CD1c-positive myeloid dendritic cell (primary cell): ENCODE measurements around the gene FOXO1.
A peak's percentile ranks its signal among the peaks of the same experiment; 100 is the strongest.

ENCODE experiments used
- DNase-seq: peaks from one replicate; pipeline ENCODE4 v3.0.0-alpha.2; 2016; ENCODE audit errors: extremely low spot score

Gene FOXO1

DNA sequence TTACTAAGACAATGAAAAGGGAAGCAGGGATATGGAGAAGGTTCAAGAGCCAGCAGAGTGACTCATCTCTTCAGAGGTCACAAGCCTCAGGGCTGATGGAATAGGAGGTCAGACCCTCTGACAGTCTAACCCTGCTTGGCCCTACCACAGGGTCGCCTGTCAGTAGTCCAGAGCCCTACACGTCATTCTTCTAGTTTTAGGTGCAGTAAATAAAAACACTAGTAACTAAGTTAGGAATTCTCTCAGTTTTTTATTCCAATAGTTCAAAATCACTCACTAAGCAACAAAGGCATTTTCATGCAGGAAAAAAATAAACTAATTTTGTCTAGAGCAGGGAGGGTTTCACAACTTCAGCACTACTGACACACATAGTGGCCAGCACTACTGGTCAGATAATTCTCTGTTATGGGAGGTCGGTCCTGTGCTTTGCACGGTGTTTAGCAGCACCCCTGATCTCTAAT, 27.2 kb downstream of the FOXO1 start:
- DNase-seq: peak; percentile 85

DNA sequence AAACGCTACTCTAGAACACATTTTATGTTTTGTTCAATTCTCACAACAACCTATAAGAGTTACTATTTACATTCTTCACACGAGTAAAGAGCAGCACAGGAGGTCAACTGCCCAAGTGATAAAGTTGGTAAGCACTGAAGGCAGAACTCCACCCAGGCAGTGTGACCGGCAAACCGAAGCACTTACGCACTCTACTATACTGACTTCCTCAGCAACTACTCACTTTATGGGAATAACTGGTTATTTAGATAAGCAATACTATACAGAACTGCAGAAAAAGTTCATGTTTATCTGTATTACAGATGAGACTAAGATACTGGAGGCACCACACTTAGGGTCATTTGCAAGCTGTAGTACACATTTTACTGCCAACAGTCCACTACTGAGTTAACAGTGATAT, 28.8 kb downstream of the FOXO1 start:
- peak; percentile 36 for DNase-seq

DNA sequence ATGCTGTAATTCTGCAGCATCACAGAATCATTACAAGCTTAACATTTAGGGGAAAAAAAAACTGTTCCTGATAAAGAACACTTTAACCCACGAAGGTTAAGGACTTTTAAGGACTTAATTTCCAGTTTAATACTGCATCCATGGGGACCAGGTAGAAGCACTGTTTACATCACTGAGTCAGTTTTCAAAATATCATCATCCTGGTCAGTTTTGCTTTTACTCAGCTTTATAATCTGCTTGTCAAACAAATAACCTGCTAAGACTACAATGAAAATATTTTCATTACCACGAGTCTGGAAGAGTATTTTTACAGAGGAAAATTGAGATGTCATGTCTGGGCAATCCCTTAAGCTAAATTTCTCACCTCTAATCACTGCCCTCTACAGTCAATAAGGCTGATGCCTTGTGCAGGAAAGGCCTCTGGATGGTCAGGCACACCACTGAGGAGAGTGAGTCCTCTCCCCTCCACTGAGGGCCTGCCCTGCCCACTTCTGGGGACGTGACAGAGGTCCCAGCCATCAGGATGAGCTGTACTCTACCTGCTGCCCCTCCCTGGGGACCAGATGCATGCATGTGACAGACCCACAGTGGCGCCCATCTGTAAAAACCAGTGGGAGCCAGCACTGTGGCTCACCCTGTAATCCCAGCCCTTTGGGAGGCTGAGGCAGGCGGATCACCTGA, 31.0 kb downstream of the FOXO1 start:
- no peak for DNase-seq

DNA sequence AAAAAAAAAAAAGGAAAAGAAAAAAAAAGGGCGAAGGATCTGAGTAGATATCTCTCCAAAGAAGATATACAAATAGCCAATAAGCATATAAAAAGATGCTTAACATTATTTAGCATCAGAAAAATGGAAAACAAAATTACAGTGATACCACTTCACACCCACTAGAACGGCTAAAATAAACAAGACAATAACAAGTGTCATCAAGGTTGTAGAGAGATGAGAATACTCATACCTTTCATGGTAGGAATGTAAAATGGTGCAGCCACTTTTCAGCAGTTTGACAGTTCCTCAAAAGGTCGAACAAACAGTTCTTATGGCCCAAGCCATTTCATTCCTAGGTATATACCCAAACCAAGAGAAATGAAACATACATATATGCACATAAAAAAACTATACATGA, 33.5 kb downstream of the FOXO1 start:
- DNase-seq: no peak

DNA sequence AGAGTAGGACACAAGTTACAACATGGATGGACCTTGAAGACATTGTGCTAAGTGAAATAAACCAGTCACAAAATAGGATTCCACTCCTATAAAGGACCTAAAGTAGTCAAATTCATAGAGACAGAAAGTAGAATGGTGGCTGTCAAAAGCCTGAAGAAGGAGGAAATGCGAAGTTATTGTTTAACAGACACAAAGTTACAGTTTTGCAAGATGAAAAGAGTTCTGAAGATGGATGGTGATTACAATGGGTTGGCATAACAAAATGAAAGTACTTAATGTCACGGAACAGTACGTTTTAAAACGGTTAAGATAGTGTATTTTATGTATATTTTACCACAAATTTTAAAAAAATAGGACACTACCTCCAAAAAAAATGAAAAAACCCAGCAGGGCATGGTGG, 34.8 kb downstream of the FOXO1 start:
- DNase-seq: no peak

DNA sequence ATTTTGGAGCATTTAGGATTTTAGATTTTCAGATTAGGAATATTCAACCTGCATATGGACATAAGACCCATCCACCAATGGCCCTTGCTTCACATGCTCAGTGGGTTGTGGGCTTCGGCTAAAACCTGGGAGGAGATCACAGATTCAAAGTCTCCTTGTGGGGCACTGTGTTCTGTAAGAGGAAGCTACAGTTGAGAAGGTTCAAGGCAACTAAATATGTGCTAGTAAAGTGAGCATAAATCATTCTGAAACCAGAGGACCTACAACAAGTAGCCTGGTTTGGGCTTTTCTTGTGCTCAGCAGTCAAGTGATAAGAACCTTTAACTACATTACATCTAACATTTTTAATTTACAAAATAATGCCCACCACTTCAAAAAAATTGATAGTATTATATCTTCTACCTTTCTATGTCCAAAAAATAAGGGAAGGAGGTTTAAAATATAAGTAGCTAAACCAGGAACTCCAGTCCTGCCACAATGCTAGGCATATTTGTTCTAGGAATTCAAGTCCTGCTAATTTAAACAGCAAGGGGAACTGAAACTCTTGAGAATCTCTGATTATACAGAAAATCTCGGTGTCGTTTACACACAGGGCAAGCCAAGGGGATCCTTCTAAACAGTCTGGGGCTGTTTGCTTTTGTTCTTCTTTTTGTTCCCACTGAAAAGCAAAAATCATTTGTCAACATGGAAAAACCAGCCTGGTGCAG, 36.6 kb downstream of the FOXO1 start:
- DNase-seq: peak; percentile 88

DNA sequence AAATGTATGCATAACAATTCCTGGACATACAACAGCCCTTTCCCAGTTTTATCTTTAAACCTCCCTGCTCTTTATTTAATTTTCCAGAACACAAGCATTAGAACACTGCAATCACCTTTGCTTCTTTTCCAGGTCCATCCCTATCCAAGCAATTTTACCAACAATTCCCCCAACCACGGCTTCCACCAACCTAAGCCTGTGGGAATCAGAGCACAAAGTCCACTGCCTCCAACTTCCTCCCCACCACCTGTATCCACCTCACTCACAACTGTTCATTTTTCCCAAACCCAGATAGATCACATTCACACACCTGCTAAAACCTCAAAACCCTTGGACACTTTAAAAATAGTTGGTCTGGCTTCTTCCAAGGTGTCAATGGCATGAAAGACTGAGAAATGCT, 39.5 kb downstream of the FOXO1 start:
- DNase-seq: no peak

DNA sequence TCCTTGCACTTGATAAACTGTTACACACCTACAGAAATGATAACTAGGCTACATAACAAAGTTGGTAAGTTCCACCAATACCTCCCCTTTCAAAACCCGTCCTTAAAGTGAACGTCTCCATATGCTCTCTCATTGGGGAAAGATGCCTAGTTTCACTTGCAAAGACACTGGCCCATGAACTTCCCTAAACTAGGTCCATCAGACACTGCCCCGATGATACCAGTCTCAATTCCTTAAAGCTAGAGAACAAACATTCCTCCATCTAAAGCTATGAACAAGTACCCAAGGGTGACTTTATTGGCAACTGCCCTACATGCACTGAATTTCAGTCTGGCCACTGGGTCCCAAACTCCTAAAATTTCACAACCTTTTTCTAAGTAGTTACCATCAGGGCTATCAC, 39.9 kb downstream of the FOXO1 start:
- peak; percentile 70 for DNase-seq

DNA sequence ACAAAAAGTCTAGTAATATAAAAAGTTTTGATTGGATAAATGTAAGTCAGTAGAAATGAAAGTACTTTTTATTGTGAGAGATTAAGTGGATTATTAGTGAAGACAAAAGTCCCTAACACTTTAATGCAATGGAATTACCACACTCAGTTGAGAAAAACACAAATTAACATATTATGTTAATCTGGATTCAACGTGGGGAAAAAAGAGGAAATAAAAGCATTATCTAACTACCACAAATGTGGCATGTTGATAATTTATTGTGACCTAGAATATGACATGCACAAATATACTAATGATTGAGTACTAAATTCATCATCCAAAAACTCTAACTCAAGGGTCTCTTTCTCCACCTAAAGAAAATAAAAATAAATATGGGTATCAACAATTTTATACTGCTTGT, 41.5 kb downstream of the FOXO1 start:
- peak; percentile 34 for DNase-seq

DNA sequence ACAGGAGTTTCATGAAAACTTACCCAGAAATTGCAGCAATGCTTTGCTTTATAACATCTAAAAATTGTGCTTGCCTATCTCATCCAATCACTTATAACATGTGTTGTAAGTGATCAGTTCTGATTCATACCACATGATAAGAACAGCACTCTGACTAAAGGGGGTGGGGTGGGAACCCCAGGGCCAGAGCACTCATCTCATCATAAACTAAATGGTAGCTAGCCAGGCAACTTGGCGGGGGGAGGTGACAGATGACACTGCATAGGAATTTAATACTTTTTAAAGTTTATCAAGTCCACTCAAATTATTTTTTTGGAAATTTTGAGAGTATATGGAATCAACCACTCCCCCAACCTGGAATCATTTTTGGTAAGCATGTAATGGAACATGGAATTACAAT, 42.1 kb downstream of the FOXO1 start:
- no peak for DNase-seq

DNA sequence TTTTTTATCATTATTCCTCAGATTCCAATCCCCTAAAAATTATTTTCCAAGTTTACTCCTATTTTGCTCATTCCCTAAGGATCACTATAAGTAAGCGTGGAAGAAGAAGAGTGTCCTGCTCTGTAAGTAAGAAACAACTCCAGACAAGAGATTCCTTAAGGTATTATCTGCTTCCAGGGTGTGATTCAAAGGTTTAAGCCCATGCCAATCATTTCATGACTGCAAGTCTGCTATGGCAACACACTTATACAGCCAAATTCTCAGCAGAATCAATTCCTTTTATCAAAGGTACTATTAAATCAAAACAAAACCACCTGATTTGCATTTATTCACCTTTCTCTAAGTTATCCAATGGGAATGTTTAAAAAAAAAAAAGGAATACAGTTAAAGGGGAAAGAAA, 43.7 kb downstream of the FOXO1 start:
- DNase-seq: no peak

DNA sequence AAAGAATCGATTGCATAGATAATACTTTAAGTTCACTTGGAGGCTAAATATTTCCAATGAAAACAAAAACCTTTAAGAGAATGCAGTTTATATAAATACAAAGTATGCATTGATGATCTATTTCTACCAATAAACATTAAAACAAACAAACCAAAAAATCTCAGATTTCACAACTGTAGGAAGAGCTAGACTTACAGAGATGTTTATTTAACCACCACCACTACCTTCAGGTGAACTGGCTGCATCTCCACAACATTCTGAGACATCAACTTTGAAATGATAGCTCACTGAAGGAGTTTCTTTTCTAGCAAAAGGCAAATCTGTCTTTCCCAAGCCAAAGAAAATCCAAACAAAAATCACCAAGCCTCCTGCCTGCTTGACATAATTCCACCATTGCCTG, 44.2 kb downstream of the FOXO1 start:
- no peak for DNase-seq

DNA sequence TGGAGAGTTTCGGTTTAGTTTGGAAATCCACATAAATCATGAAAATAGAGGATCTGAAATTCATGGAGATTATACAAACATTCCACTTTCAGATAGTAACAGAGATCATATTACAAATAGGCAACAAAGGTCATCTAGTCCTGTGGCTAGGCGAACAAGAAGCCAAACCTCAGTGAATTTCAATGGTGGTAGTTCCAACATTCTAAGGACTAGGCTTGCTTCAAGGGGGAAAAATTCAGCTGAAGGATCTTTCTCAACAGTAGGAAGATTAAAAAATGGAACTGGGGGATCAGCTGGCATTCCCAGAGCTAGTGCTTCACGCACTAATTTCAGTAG, 47.0 kb downstream of the FOXO1 start:
- DNase-seq: no peak

DNA sequence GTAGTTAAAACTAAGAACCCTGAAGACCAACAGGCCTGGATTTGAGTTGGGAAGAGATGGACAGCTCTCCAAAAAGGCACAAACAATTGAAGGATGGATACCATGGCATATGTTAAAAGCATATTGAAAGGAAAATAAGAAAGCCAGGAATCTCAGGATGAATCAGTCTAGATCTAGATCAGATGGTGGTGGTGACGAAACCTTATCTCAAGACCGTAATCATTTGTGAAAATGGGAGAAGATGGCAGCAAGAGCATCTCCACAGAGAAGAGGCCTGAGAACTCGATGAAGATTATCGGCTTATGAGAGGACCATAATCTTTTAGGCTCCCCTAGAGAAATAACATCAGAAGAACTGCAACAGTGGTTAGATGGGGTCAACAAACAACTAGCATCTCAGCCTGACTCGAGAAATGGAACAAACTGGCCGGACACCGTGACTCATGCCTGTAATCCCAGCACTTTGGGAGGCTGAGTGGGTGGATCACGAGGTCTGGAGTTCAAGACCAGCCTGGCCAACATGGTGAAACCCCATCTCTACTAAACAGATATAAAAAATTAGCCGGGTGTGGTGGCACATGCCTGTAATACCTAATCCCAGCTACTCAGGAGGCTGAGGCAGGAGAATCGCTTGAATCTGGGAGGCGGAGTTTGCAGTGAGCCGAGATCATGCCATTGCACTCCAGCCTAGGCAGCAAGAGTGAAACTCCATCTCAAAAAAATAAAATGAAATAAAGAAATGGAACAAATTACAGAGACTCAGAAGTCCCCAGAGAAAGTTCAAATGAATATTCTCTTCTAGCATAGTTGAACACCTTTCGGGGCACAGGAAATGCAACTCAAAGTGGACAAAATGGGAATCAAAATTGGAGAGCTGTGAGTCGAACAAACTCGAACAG, 47.6 kb downstream of the FOXO1 start:
- no peak for DNase-seq

DNA sequence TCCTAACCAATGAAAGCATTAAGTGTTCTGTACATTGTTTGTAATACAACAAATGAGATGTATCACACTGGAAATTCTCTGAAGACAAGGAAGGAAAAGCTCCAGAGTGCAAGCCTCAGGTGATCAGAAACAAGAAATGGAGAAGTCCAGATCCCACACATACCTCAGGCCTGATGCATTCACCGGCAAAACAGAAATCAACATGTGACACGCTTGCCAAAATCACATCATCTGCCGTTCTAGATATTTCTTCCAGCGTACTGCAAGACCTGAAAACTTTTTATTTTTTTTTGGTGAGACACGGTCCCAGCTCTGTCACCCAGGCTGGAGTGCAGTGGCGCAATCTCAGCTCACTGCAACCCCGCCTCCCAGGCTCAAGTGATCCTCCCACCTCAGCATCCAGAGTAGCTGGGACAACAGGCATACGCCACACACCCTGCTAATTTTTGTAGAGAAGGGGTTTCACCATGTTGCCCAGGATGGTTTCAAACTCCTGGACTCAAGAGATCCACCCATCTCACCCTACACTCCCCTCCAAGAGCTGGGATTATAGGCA, 48.6 kb downstream of the FOXO1 start:
- DNase-seq: no peak

DNA sequence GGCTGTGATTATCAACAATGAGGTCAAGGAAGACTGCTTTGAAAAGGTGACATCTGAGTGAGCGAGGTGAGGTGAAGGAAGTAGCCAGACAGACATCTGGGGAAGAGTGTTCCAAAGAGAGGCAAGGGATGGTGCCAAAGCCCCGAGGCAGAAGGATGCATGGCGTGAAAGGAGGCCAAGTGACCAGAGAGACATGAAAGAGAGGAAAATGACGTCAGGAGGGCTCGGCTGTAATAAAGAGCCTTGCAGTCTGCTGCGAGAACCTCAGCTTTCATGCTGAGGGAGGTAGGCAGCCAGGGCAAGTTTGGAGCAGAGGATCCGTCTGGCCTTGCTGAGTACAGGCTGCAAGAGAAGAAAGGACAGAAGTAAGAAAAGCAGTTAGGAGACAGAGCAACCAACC, 50.8 kb downstream of the FOXO1 start:
- DNase-seq: no peak

DNA sequence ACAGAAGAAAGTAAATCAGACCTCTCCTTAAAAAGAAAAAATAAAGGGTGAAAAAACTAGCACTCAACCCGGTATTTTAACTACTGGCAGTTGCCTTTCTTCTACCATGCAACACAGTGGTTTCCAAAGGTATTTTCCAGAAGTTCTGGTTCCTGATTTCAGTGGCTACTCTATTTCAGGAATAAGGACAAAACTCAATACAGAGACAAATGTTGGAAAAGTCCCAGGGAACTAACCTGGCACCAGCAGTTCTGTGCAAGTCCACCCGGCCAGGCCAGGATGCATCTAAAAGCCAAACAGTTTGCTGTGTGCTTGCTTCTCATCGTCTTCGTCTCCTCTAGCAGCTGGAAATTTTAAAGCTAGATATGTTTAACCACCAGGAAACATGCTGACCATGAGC, 52.5 kb downstream of the FOXO1 start:
- DNase-seq: no peak

DNA sequence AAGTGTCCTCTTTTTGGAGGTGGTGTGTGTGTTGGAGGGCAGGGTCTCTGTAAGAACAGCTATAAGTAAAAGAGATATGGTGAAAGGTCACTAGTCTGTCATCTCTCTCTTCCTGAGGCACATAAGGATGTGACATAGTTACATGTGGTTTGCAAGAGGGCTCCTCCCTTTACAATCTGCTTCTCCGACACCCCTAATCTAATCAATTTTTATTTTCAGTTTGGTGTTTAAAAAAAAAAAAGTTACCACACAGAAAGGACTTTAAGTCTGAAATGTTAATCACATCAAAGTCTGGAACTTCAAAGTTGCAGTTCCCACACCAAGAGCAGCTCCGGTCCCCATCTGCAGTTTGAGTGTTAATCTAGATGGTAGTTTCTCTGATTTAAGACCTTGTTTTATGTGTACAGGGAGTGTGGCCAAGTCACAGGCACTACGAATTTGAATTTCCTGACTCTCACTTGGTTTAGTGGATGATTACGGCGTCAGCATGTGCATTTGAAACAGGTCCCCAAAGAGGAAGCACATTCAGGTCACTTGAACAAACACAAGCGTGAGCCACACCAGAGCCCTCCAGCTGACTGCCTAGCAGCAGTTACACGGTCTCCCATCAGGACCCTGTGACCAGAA, 53.1 kb downstream of the FOXO1 start:
- DNase-seq: peak; percentile 40

DNA sequence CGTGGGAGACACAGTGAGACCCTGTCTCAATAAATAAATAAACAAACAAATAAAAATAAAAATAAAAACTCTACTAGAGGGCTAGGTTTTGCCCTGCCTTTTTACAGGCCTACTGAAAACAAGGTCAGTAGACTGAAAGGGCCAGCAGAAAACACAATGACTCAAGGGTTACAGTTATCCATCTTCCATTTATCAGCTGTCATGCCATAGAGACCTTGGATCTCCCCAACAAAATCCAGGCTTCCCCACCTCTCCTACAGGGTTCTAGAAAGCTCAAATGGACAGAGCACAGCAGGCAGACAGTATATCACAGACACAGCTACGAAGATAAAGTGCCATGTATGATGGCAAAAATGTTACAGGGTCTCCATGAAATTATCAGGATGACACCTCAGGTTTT, 54.4 kb downstream of the FOXO1 start:
- no peak for DNase-seq

DNA sequence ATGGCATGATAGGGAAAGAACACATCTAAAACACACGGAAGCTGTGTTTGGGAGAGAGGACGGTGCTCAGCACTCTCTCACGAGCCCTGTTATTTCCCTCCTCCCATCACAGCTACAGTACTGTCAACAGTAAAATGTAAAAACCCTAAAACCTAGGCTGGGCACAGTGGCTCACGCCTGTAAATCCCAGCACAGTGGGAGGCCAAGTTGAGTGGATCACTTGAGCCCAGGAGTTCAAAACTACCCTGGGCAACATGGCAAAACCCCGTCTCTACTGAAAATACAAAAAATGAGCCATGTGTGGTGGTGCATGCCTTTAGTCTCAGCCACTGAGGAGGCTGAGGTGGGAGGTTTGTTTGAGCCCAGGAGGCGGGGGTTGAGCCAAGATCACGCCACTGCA, 54.8 kb downstream of the FOXO1 start:
- no peak for DNase-seq

DNA sequence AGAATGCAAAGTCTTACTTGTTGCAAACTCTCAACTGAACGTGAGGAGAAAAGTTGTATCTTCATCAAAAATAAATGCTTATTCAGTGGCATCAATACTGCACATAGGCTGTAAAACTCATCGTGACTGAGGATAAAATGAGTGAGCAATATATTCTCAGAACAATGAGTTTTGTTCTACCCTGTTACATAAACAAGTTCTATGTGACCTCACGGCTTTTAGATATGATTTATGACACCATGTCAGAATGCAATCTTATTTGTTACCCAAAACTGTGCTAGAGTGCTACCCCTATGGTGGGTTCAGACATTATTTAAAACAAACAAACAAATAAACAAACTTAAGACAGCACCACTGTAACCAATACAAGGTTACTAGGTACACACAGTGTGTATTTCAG, 55.4 kb downstream of the FOXO1 start:
- DNase-seq: no peak
